ENCODE results near the gene SUPT16H.
"Not testable (repeated sequence)": the region's sequence is repeated elsewhere in the genome, so short reads cannot be mapped to it uniquely, and the experiment has no call there.

DNA sequence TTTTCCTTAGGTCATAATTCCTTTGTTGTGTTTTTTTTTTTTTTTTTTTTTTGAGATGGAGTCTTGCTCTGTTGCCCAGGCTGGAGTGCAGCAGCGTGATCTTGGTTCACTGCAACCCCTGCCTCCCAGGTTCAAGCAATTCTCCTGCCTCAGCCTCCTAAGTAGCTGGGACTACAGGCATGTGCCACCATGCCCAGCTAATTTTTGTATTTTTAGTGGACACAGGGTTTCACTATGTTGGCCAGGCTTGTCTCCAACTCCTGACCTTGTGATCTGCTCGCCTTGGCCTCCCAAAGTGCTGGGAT lies 81.0 kb downstream of the SUPT16H start:
- TF ChIP-seq SP1 (IDR thresholded peaks at IDR 0.05; ENCODE audit: low read depth, low read length); TCF7 (IDR thresholded peaks at IDR 0.05; ENCODE audit: borderline replicate concordance); EP300 (IDR thresholded peaks at IDR 0.05; ENCODE audit: borderline replicate concordance in 1 of 2, control insufficient read depth in 1 of 2, low read depth in 2 of 2, low read length in 2 of 2); NFIC (IDR thresholded peaks at IDR 0.05; ENCODE audit: low read depth, low read length); CREB1 (IDR thresholded peaks at IDR 0.05; ENCODE audit: low read depth); TARDBP (IDR thresholded peaks at IDR 0.05; ENCODE audit: borderline replicate concordance); TBL1XR1 (IDR thresholded peaks at IDR 0.05; ENCODE audit: low read depth, low read length): not testable (repeated sequence)
- TF ChIP-seq, protein P1, sequence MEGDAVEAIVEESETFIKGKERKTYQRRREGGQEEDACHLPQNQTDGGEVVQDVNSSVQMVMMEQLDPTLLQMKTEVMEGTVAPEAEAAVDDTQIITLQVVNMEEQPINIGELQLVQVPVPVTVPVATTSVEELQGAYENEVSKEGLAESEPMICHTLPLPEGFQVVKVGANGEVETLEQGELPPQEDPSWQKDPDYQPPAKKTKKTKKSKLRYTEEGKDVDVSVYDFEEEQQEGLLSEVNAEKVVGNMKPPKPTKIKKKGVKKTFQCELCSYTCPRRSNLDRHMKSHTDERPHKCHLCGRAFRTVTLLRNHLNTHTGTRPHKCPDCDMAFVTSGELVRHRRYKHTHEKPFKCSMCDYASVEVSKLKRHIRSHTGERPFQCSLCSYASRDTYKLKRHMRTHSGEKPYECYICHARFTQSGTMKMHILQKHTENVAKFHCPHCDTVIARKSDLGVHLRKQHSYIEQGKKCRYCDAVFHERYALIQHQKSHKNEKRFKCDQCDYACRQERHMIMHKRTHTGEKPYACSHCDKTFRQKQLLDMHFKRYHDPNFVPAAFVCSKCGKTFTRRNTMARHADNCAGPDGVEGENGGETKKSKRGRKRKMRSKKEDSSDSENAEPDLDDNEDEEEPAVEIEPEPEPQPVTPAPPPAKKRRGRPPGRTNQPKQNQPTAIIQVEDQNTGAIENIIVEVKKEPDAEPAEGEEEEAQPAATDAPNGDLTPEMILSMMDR (IDR thresholded peaks at IDR 0.05 in 2 of 3, conservative IDR thresholded peaks at IDR 0.05 in 1 of 3; ENCODE audit: control insufficient read depth in 2 of 3, extremely low read depth in 1 of 3, insufficient read depth in 1 of 3, low read depth in 3 of 3, low read length in 3 of 3), result not testable (repeated sequence)
- TF ChIP-seq, protein P2, sequence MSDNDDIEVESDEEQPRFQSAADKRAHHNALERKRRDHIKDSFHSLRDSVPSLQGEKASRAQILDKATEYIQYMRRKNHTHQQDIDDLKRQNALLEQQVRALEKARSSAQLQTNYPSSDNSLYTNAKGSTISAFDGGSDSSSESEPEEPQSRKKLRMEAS (IDR thresholded peaks at IDR 0.05; ENCODE audit: low read depth, low read length), result not testable (repeated sequence)
